Sigmoid colon (tissue), 4 donors: ENCODE measurements around the gene FAM200B.

Experiments used
- EP300 ChIP-seq, 4 donors: sonication (generic); formaldehyde crosslinking; IDR thresholded peaks; one replicate each; pipeline ENCODE4 v1.6.1; 2017; ENCODE audit warnings: antibody characterized with exemption in 4 of 4
- POLR2A ChIP-seq, 2 donors: fragments of 450-650 bp; IDR thresholded peaks; one replicate each; pipeline ENCODE4 v1.6.1; 2016; ENCODE audit warnings: antibody characterized with exemption in 2 of 2, mild to moderate bottlenecking in 2 of 2, moderate library complexity in 2 of 2
- POLR2AphosphoS5 ChIP-seq, 4 donors: sonication (generic); formaldehyde crosslinking; IDR thresholded peaks; one replicate each; pipeline ENCODE4 v1.6.1; 2017; ENCODE audit warnings: antibody characterized with exemption in 4 of 4
- TF ChIP-seq, protein P1 (sequence below), 4 experiments: fragments of 450-650 bp in 3 of 4; fragments of 200-600 bp in 1 of 4; IDR thresholded peaks; one replicate each; pipeline ENCODE4 v1.5.1; 2016 to 2019; ENCODE audit warnings: antibody characterized with exemption in 4 of 4, mild to moderate bottlenecking in 3 of 4, moderate library complexity in 2 of 4

DNA sequence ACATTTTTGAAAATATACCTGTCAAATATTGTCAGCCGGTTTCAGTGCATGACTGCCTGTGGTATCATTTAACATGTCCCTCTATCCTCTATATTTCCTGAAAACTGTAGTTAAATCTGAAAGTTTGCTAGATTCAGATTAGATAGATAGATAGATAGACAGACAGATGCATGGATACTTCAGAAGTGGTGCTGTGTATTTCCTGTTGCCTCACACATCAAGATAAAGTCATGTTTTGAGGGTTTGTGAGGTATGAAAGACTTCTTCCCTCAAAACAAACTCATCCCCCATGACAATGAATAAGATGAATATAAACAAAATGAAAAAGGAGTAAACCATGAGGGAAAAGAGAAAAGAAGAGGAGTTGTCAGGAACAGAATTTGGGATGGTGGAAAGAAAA, 15.2 kb downstream of the FAM200B start:
- TF ChIP-seq, protein P1, sequence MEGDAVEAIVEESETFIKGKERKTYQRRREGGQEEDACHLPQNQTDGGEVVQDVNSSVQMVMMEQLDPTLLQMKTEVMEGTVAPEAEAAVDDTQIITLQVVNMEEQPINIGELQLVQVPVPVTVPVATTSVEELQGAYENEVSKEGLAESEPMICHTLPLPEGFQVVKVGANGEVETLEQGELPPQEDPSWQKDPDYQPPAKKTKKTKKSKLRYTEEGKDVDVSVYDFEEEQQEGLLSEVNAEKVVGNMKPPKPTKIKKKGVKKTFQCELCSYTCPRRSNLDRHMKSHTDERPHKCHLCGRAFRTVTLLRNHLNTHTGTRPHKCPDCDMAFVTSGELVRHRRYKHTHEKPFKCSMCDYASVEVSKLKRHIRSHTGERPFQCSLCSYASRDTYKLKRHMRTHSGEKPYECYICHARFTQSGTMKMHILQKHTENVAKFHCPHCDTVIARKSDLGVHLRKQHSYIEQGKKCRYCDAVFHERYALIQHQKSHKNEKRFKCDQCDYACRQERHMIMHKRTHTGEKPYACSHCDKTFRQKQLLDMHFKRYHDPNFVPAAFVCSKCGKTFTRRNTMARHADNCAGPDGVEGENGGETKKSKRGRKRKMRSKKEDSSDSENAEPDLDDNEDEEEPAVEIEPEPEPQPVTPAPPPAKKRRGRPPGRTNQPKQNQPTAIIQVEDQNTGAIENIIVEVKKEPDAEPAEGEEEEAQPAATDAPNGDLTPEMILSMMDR (IDR thresholded peaks at IDR 0.05) = no peak
- TF ChIP-seq POLR2A (IDR thresholded peaks at IDR 0.05) (no peak), POLR2AphosphoS5 (IDR thresholded peaks at IDR 0.05) (no peak), EP300 (IDR thresholded peaks at IDR 0.05) (no peak)
